ENCODE results near the gene CYP27C1.

The CYP27C1 gene

GRCh38 chr2:127195140-127196074, 24.7 kb downstream of the CYP27C1 start:
- DNase-seq (ENCODE audit: insufficient read length, low spot score) (no peak), FAIRE-seq (no peak)
- TF ChIP-seq PAX5 (IDR thresholded peaks at IDR 0.05; ENCODE audit: insufficient read depth, low read length, severe bottlenecking) (no peak), POU2F2 (IDR thresholded peaks at IDR 0.05; ENCODE audit: low read depth, low read length) (no peak), POLR2AphosphoS5 (IDR thresholded peaks at IDR 0.05; ENCODE audit: low read depth, low read length) (no peak), TAF1 (IDR thresholded peaks at IDR 0.05; ENCODE audit: low read depth, low read length) (no peak), POLR2A (IDR thresholded peaks at IDR 0.05; ENCODE audit: low read depth, low read length) (no peak), SPI1 (IDR thresholded peaks at IDR 0.05; ENCODE audit: low read depth, low read length) (no peak)

- DNase-seq (ENCODE audit: insufficient read length, low spot score) (no peak), FAIRE-seq (no peak)
- TF ChIP-seq TAF1 (IDR thresholded peaks at IDR 0.05; ENCODE audit: low read depth, low read length), result no peak
- no peak for TF ChIP-seq POU2F2 (IDR thresholded peaks at IDR 0.05; ENCODE audit: low read depth, low read length)
- TF ChIP-seq SPI1 (IDR thresholded peaks at IDR 0.05; ENCODE audit: low read depth, low read length), result no peak
- TF ChIP-seq POLR2A (IDR thresholded peaks at IDR 0.05; ENCODE audit: low read depth, low read length), result no peak
- no peak for TF ChIP-seq PAX5 (IDR thresholded peaks at IDR 0.05; ENCODE audit: insufficient read depth, low read length, severe bottlenecking)
- no peak for TF ChIP-seq POLR2AphosphoS5 (IDR thresholded peaks at IDR 0.05; ENCODE audit: low read depth, low read length)
Measured at GRCh38 chr2:127194447-127194846, 25.7 kb downstream of the CYP27C1 start.

- TF ChIP-seq POU2F2 (IDR thresholded peaks at IDR 0.05; ENCODE audit: low read depth, low read length), result no peak
- no peak for TF ChIP-seq PAX5 (IDR thresholded peaks at IDR 0.05; ENCODE audit: insufficient read depth, low read length, severe bottlenecking)
- no peak for TF ChIP-seq POLR2A (IDR thresholded peaks at IDR 0.05; ENCODE audit: low read depth, low read length)
- TF ChIP-seq SPI1 (IDR thresholded peaks at IDR 0.05; ENCODE audit: low read depth, low read length), result no peak
- no peak for TF ChIP-seq POLR2AphosphoS5 (IDR thresholded peaks at IDR 0.05; ENCODE audit: low read depth, low read length)
- DNase-seq (ENCODE audit: insufficient read length, low spot score) (no peak), FAIRE-seq (no peak)
Measured at GRCh38 chr2:127193967-127194280, 26.2 kb downstream of the CYP27C1 start.

GRCh38 chr2:127193164-127193966, 26.7 kb downstream of the CYP27C1 start:
- no peak for TF ChIP-seq TAF1 (IDR thresholded peaks at IDR 0.05; ENCODE audit: low read depth, low read length)
- TF ChIP-seq POLR2A (IDR thresholded peaks at IDR 0.05; ENCODE audit: low read depth, low read length), result no peak
- TF ChIP-seq POU2F2 (IDR thresholded peaks at IDR 0.05; ENCODE audit: low read depth, low read length), result no peak
- TF ChIP-seq SPI1 (IDR thresholded peaks at IDR 0.05; ENCODE audit: low read depth, low read length), result no peak
- no peak for TF ChIP-seq POLR2AphosphoS5 (IDR thresholded peaks at IDR 0.05; ENCODE audit: low read depth, low read length)
- TF ChIP-seq PAX5 (IDR thresholded peaks at IDR 0.05; ENCODE audit: insufficient read depth, low read length, severe bottlenecking), result no peak
- DNase-seq (ENCODE audit: insufficient read length, low spot score) (no peak), FAIRE-seq (no peak)

- DNase-seq (ENCODE audit: insufficient read length, low spot score), result no peak
- no peak for FAIRE-seq
- no peak for TF ChIP-seq SPI1 (IDR thresholded peaks at IDR 0.05; ENCODE audit: low read depth, low read length)
- TF ChIP-seq PAX5 (IDR thresholded peaks at IDR 0.05; ENCODE audit: insufficient read depth, low read length, severe bottlenecking), result no peak
- no peak for TF ChIP-seq POLR2AphosphoS5 (IDR thresholded peaks at IDR 0.05; ENCODE audit: low read depth, low read length)
- no peak for TF ChIP-seq POU2F2 (IDR thresholded peaks at IDR 0.05; ENCODE audit: low read depth, low read length)
- TF ChIP-seq POLR2A (IDR thresholded peaks at IDR 0.05; ENCODE audit: low read depth, low read length), result no peak
Measured at GRCh38 chr2:127191331-127192219, 28.5 kb downstream of the CYP27C1 start.

- FAIRE-seq (no peak), DNase-seq (ENCODE audit: insufficient read length, low spot score) (no peak)
- TF ChIP-seq TAF1 (IDR thresholded peaks at IDR 0.05; ENCODE audit: low read depth, low read length) (no peak), PAX5 (IDR thresholded peaks at IDR 0.05; ENCODE audit: insufficient read depth, low read length, severe bottlenecking) (no peak), SPI1 (IDR thresholded peaks at IDR 0.05; ENCODE audit: low read depth, low read length) (no peak)
Measured at GRCh38 chr2:127188797-127189196, 31.3 kb downstream of the CYP27C1 start.

- DNase-seq (ENCODE audit: insufficient read length, low spot score) (no peak), FAIRE-seq (no peak)
- TF ChIP-seq SPI1 (IDR thresholded peaks at IDR 0.05; ENCODE audit: low read depth, low read length), result no peak
- no peak for TF ChIP-seq POLR2AphosphoS5 (IDR thresholded peaks at IDR 0.05; ENCODE audit: low read depth, low read length)
- TF ChIP-seq TAF1 (IDR thresholded peaks at IDR 0.05; ENCODE audit: low read depth, low read length), result no peak
Measured at GRCh38 chr2:127187831-127188230, 32.3 kb downstream of the CYP27C1 start.

- DNase-seq (ENCODE audit: insufficient read length, low spot score) (no peak), FAIRE-seq (no peak)
- TF ChIP-seq POLR2A (IDR thresholded peaks at IDR 0.05; ENCODE audit: low read depth, low read length), result no peak
- no peak for TF ChIP-seq SPI1 (IDR thresholded peaks at IDR 0.05; ENCODE audit: low read depth, low read length)
- no peak for TF ChIP-seq PAX5 (IDR thresholded peaks at IDR 0.05; ENCODE audit: insufficient read depth, low read length, severe bottlenecking)
- no peak for TF ChIP-seq POU2F2 (IDR thresholded peaks at IDR 0.05; ENCODE audit: low read depth, low read length)
- TF ChIP-seq TAF1 (IDR thresholded peaks at IDR 0.05; ENCODE audit: low read depth, low read length), result no peak
- TF ChIP-seq POLR2AphosphoS5 (IDR thresholded peaks at IDR 0.05; ENCODE audit: low read depth, low read length), result no peak
Measured at GRCh38 chr2:127187081-127187775, 32.9 kb downstream of the CYP27C1 start.

All from GM12891 (cell line).